Subcutaneous abdominal adipose tissue (tissue), 5 donors: ENCODE measurements around the gene DIO3.
A peak's percentile ranks its signal among the peaks of the same experiment; 100 is the strongest.

Experiments used
- H3K27ac ChIP-seq: one replicate; pipeline ENCODE4 v1.7.0; 2013; ENCODE audit warnings: low read depth, mild to moderate bottlenecking, inconsistent platforms, low read length, moderate library complexity
- H3K27me3 ChIP-seq, 5 donors: one replicate each; pipeline ENCODE4 v1.7.0; 2013; ENCODE audit warnings: low read length in 5 of 5, inconsistent platforms in 1 of 5; ENCODE audit not compliant: control insufficient read depth in 5 of 5, insufficient read depth in 4 of 5
- H3K36me3 ChIP-seq, 5 donors: one replicate each; pipeline ENCODE4 v1.7.0; 2013; ENCODE audit warnings: low read length in 5 of 5; ENCODE audit not compliant: control insufficient read depth in 5 of 5, insufficient read depth in 5 of 5
- H3K4me1 ChIP-seq, 5 donors: one replicate each; pipeline ENCODE4 v1.7.0; 2013; ENCODE audit warnings: low read length in 5 of 5, mild to moderate bottlenecking in 3 of 5, moderate library complexity in 1 of 5; ENCODE audit not compliant: control insufficient read depth in 5 of 5, insufficient read depth in 5 of 5
- H3K4me3 ChIP-seq, 5 donors: one replicate each; pipeline ENCODE4 v1.7.0; 2013; ENCODE audit warnings: low read length in 5 of 5, low read depth in 1 of 5
- H3K9ac ChIP-seq, 5 donors: one replicate each; pipeline ENCODE4 v1.7.0; 2013; ENCODE audit warnings: low read length in 5 of 5, mild to moderate bottlenecking in 4 of 5, moderate library complexity in 3 of 5
- H3K9me3 ChIP-seq, 5 donors: one replicate each; pipeline ENCODE4 v1.7.0; 2013; ENCODE audit warnings: low read length in 5 of 5; ENCODE audit not compliant: control insufficient read depth in 5 of 5
- donor health status: healthy.
- donor health status: healthy.
- donor health status: healthy.
- donor health status: healthy.
- donor health status: healthy.

DIO3 gene

GRCh38 chr14:101557321-101557695, 4.0 kb upstream of the DIO3 start:
- H3K36me3 ChIP-seq, result peaks cover 0 to 5% (median 0%) of the 10 kb centered on the region in 5 donors
- H3K27ac ChIP-seq, result no peak overlapping the region
- H3K27me3 ChIP-seq, result peaks cover 11 to 52% (median 44%) of the 10 kb centered on the region in 5 donors

GRCh38 chr14:101557811-101558738, 3.2 kb upstream of the DIO3 start:
- peak overlapping the region in 1 of 5 donors; percentile 65 for H3K4me3 ChIP-seq
- H3K27ac ChIP-seq, result no peak overlapping the region
- H3K9ac ChIP-seq, result no peak overlapping the region
- peaks cover 0 to 23% (median 15%) of the 10 kb centered on the region in 5 donors for H3K4me1 ChIP-seq
- peaks cover 0 to 5% (median 0%) of the 10 kb centered on the region in 5 donors for H3K36me3 ChIP-seq
- H3K27me3 ChIP-seq, result peaks cover 18 to 60% (median 52%) of the 10 kb centered on the region in 5 donors
- H3K9me3 ChIP-seq, result peaks cover 4 to 17% (median 15%) of the 10 kb centered on the region in 5 donors

More at GRCh38 chr14:101557321-101557695, 4.0 kb upstream of the DIO3 start:
- no peak overlapping the region for H3K9ac ChIP-seq
- H3K4me1 ChIP-seq, result peaks cover 0 to 23% (median 15%) of the 10 kb centered on the region in 5 donors
- H3K9me3 ChIP-seq, result peaks cover 4 to 12% (median 11%) of the 10 kb centered on the region in 5 donors
- H3K4me3 ChIP-seq, result no peak overlapping the region

GRCh38 chr14:101558739-101559240, 2.5 kb upstream of the DIO3 start:
- Histone ChIP-seq H3K27ac (no peak overlapping the region), H3K9me3 (peaks cover 4 to 17% (median 15%) of the 10 kb centered on the region in 5 donors), H3K4me3 (peak overlapping the region in 4 of 5 donors; percentile 57 to 65 (median 60)), H3K36me3 (peaks cover 0 to 5% (median 0%) of the 10 kb centered on the region in 5 donors), H3K27me3 (peaks cover 25 to 66% (median 59%) of the 10 kb centered on the region in 5 donors), H3K9ac (no peak overlapping the region), H3K4me1 (peaks cover 0 to 23% (median 15%) of the 10 kb centered on the region in 5 donors)

GRCh38 chr14:101559250-101559623, 2.1 kb upstream of the DIO3 start:
- Histone ChIP-seq H3K9ac (no peak overlapping the region), H3K27me3 (peaks cover 28 to 68% (median 63%) of the 10 kb centered on the region in 5 donors), H3K4me1 (peaks cover 0 to 23% (median 15%) of the 10 kb centered on the region in 5 donors), H3K36me3 (peaks cover 0 to 5% (median 0%) of the 10 kb centered on the region in 5 donors), H3K27ac (no peak overlapping the region), H3K4me3 (peak overlapping the region; percentile 25 to 65 (median 57)), H3K9me3 (peaks cover 4 to 17% (median 15%) of the 10 kb centered on the region in 5 donors)

- Histone ChIP-seq H3K9me3 (peaks cover 4 to 17% (median 15%) of the 10 kb centered on the region in 5 donors), H3K27ac (no peak overlapping the region), H3K4me3 (peak overlapping the region in 4 of 5 donors; percentile 57 to 65 (median 60)), H3K27me3 (peaks cover 30 to 74% (median 66%) of the 10 kb centered on the region in 5 donors), H3K9ac (peak overlapping the region in 2 of 5 donors; percentile 23 to 30), H3K36me3 (peaks cover 0 to 5% (median 0%) of the 10 kb centered on the region in 5 donors), H3K4me1 (peaks cover 0 to 25% (median 15%) of the 10 kb centered on the region in 5 donors)
Measured at GRCh38 chr14:101559624-101560533, 1.4 kb upstream of the DIO3 start.

GRCh38 chr14:101560534-101561113, 671 bp upstream of the DIO3 start:
- no peak overlapping the region for H3K9ac ChIP-seq
- peaks cover 4 to 17% (median 15%) of the 10 kb centered on the region in 5 donors for H3K9me3 ChIP-seq
- H3K4me1 ChIP-seq, result peaks cover 0 to 27% (median 15%) of the 10 kb centered on the region in 5 donors
- no peak overlapping the region for H3K27ac ChIP-seq
- H3K27me3 ChIP-seq, result peaks cover 37 to 78% (median 72%) of the 10 kb centered on the region in 5 donors
- H3K36me3 ChIP-seq, result no peaks in the 10 kb centered on the region
- H3K4me3 ChIP-seq, result no peak overlapping the region

- Histone ChIP-seq H3K36me3 (no peaks in the 10 kb centered on the region), H3K27me3 (peaks cover 47 to 82% (median 73%) of the 10 kb centered on the region in 5 donors), H3K27ac (no peak overlapping the region), H3K9ac (no peak overlapping the region), H3K4me3 (peak overlapping the region in 2 of 5 donors; percentile 33 to 42), H3K9me3 (peaks cover 4 to 17% (median 15%) of the 10 kb centered on the region in 5 donors), H3K4me1 (peaks cover 0 to 22% (median 15%) of the 10 kb centered on the region in 5 donors)
Measured at GRCh38 chr14:101561897-101562490, 699 bp downstream of the DIO3 start.

GRCh38 chr14:101562659-101563351, 1.5 kb downstream of the DIO3 start:
- Histone ChIP-seq H3K27ac (no peak overlapping the region), H3K4me1 (peaks cover 0 to 20% (median 10%) of the 10 kb centered on the region in 5 donors), H3K9ac (no peak overlapping the region), H3K9me3 (peaks cover 4 to 17% (median 15%) of the 10 kb centered on the region in 5 donors), H3K4me3 (no peak overlapping the region), H3K27me3 (peaks cover 51 to 76% (median 71%) of the 10 kb centered on the region in 5 donors), H3K36me3 (no peaks in the 10 kb centered on the region)
